Muscle layer of duodenum (tissue), 2 donors: ENCODE results near the gene PID1.

Experiments used
- H3K27ac ChIP-seq: one replicate; pipeline ENCODE4 v1.7.0; 2013; ENCODE audit warnings: mild to moderate bottlenecking, low read length
- H3K27me3 ChIP-seq: one replicate; pipeline ENCODE4 v1.7.0; 2013; ENCODE audit warnings: low read depth, mild to moderate bottlenecking, control low read depth, low read length
- H3K36me3 ChIP-seq, 2 donors: one replicate each; pipeline ENCODE4 v1.7.0; 2013; ENCODE audit warnings: low read length in 2 of 2, control low read depth in 1 of 2, mild to moderate bottlenecking in 1 of 2; ENCODE audit not compliant: insufficient read depth in 2 of 2, control insufficient read depth in 1 of 2
- H3K4me1 ChIP-seq, 2 donors: one replicate each; pipeline ENCODE4 v1.7.0; 2013; ENCODE audit warnings: low read length in 2 of 2, mild to moderate bottlenecking in 2 of 2, control low read depth in 1 of 2, moderate library complexity in 1 of 2; ENCODE audit not compliant: insufficient read depth in 2 of 2, control insufficient read depth in 1 of 2
- H3K4me3 ChIP-seq, 2 donors: one replicate each; pipeline ENCODE4 v1.7.0; 2013; ENCODE audit warnings: low read length in 2 of 2, low read depth in 1 of 2, mild to moderate bottlenecking in 1 of 2
- H3K9me3 ChIP-seq, 2 donors: one replicate each; pipeline ENCODE4 v1.7.0; 2013; ENCODE audit warnings: low read length in 2 of 2, control low read depth in 1 of 2, mild to moderate bottlenecking in 1 of 2; ENCODE audit not compliant: control insufficient read depth in 1 of 2
- donor health status: healthy.

PID1 gene

GRCh38 chr2:229261076-229261475 lies 10.0 kb downstream of the PID1 start:
- no peak overlapping the region for H3K27ac ChIP-seq
- peak overlapping the region in 1 of 2 donors; percentile 4 for H3K4me3 ChIP-seq
- no peaks in the 10 kb centered on the region for H3K36me3 ChIP-seq
- peaks cover 0 to 5% of the 10 kb centered on the region in 2 donors for H3K4me1 ChIP-seq
- no peaks in the 10 kb centered on the region for H3K9me3 ChIP-seq
- no peaks in the 10 kb centered on the region for H3K27me3 ChIP-seq

GRCh38 chr2:229257985-229258384 lies 13.1 kb downstream of the PID1 start:
- H3K9me3 ChIP-seq = no peaks in the 10 kb centered on the region
- H3K4me1 ChIP-seq = no peaks in the 10 kb centered on the region
- H3K27ac ChIP-seq = no peak overlapping the region
- no peak overlapping the region for H3K4me3 ChIP-seq
- H3K36me3 ChIP-seq = no peaks in the 10 kb centered on the region
- no peaks in the 10 kb centered on the region for H3K27me3 ChIP-seq

GRCh38 chr2:229256376-229256775 lies 14.7 kb downstream of the PID1 start:
- Histone ChIP-seq H3K27me3 (no peaks in the 10 kb centered on the region), H3K4me3 (no peak overlapping the region), H3K27ac (no peak overlapping the region), H3K36me3 (no peaks in the 10 kb centered on the region), H3K9me3 (no peaks in the 10 kb centered on the region), H3K4me1 (no peaks in the 10 kb centered on the region)

- Histone ChIP-seq H3K36me3 (no peaks in the 10 kb centered on the region), H3K4me1 (no peaks in the 10 kb centered on the region), H3K4me3 (no peak overlapping the region), H3K27ac (no peak overlapping the region), H3K27me3 (no peaks in the 10 kb centered on the region), H3K9me3 (no peaks in the 10 kb centered on the region)
Measured at GRCh38 chr2:229254206-229254605, 16.9 kb downstream of the PID1 start.

- H3K27ac ChIP-seq = no peak overlapping the region
- no peaks in the 10 kb centered on the region for H3K9me3 ChIP-seq
- H3K4me1 ChIP-seq = no peaks in the 10 kb centered on the region
- no peak overlapping the region for H3K4me3 ChIP-seq
- no peaks in the 10 kb centered on the region for H3K27me3 ChIP-seq
- H3K36me3 ChIP-seq = no peaks in the 10 kb centered on the region
Measured at GRCh38 chr2:229252996-229253395, 18.1 kb downstream of the PID1 start.

- Histone ChIP-seq H3K27ac (no peak overlapping the region), H3K9me3 (no peaks in the 10 kb centered on the region), H3K4me1 (no peaks in the 10 kb centered on the region)
Measured at GRCh38 chr2:229252280-229252679, 18.8 kb downstream of the PID1 start.

GRCh38 chr2:229249536-229249935 lies 21.6 kb downstream of the PID1 start:
- no peaks in the 10 kb centered on the region for H3K9me3 ChIP-seq
- no peak overlapping the region for H3K27ac ChIP-seq
- no peaks in the 10 kb centered on the region for H3K36me3 ChIP-seq
- H3K4me1 ChIP-seq = no peaks in the 10 kb centered on the region
- no peak overlapping the region for H3K4me3 ChIP-seq
- no peaks in the 10 kb centered on the region for H3K27me3 ChIP-seq

More at GRCh38 chr2:229252280-229252679, 18.8 kb downstream of the PID1 start:
- Histone ChIP-seq H3K4me3 (no peak overlapping the region), H3K27me3 (no peaks in the 10 kb centered on the region), H3K36me3 (no peaks in the 10 kb centered on the region)

GRCh38 chr2:229246334-229246733 lies 24.8 kb downstream of the PID1 start:
- no peak overlapping the region for H3K4me3 ChIP-seq
- peaks cover 0 to under 1% of the 10 kb centered on the region in 2 donors for H3K9me3 ChIP-seq
- H3K36me3 ChIP-seq = no peaks in the 10 kb centered on the region
- H3K27me3 ChIP-seq = no peaks in the 10 kb centered on the region
- no peaks in the 10 kb centered on the region for H3K4me1 ChIP-seq
- H3K27ac ChIP-seq = no peak overlapping the region

- H3K36me3 ChIP-seq = no peaks in the 10 kb centered on the region
- no peaks in the 10 kb centered on the region for H3K4me1 ChIP-seq
- H3K27ac ChIP-seq = no peak overlapping the region
- no peak overlapping the region for H3K4me3 ChIP-seq
- peaks cover 11% of the 10 kb centered on the region in 2 donors for H3K9me3 ChIP-seq
- H3K27me3 ChIP-seq = no peaks in the 10 kb centered on the region
Measured at GRCh38 chr2:229244975-229245374, 26.1 kb downstream of the PID1 start.

GRCh38 chr2:229243890-229244560 lies 27.1 kb downstream of the PID1 start:
- Histone ChIP-seq H3K27me3 (no peaks in the 10 kb centered on the region), H3K4me3 (no peak overlapping the region), H3K9me3 (peaks cover 11 to 13% of the 10 kb centered on the region in 2 donors), H3K36me3 (no peaks in the 10 kb centered on the region), H3K27ac (no peak overlapping the region), H3K4me1 (no peaks in the 10 kb centered on the region)

- H3K4me1 ChIP-seq = no peaks in the 10 kb centered on the region
- peaks cover 11 to 13% of the 10 kb centered on the region in 2 donors for H3K9me3 ChIP-seq
Measured at GRCh38 chr2:229240984-229241491, 30.0 kb downstream of the PID1 start.

GRCh38 chr2:229239021-229239420 lies 32.1 kb downstream of the PID1 start:
- no peaks in the 10 kb centered on the region for H3K4me1 ChIP-seq
- H3K9me3 ChIP-seq = peaks cover 11 to 13% of the 10 kb centered on the region in 2 donors
- no peak overlapping the region for H3K27ac ChIP-seq
- no peaks in the 10 kb centered on the region for H3K36me3 ChIP-seq
- no peaks in the 10 kb centered on the region for H3K27me3 ChIP-seq
- no peak overlapping the region for H3K4me3 ChIP-seq

More at GRCh38 chr2:229240984-229241491, 30.0 kb downstream of the PID1 start:
- H3K27ac ChIP-seq = no peak overlapping the region
- H3K27me3 ChIP-seq = no peaks in the 10 kb centered on the region
- no peaks in the 10 kb centered on the region for H3K36me3 ChIP-seq
- H3K4me3 ChIP-seq = no peak overlapping the region
